H1 (cell line): Measurements from ENCODE around the gene ASIC2. TPM values are rescaled to one million over a fixed set of nuclear protein-coding genes. Genes with fewer than 3 reads are reported as not detected.

Experiments
- EGR1 ChIP-seq: IDR thresholded peaks from 2 replicates; pipeline ENCODE4 v1.6.1; 2011; ENCODE audit warnings: low read depth, low read length, borderline replicate concordance
- FOSL1 ChIP-seq: IDR thresholded peaks from 2 replicates; pipeline ENCODE4 v1.6.1; 2011; ENCODE audit warnings: mild to moderate bottlenecking, low read depth, low read length, moderate library complexity; ENCODE audit not compliant: insufficient read depth
- GTF2F1 ChIP-seq: IDR thresholded peaks from 2 replicates; pipeline ENCODE4 v1.6.1; 2012; ENCODE audit warnings: low read depth, low read length, improper control_type of control experiment, borderline replicate concordance
- HDAC2 ChIP-seq, 2 experiments: fragments of 300-600 bp in 1 of 2; sonication (generic) in 1 of 2; IDR thresholded peaks; 2 replicates each; pipeline ENCODE4 v1.6.1; 2011 to 2012; ENCODE audit warnings: low read depth in 2 of 2, low read length in 2 of 2, mild to moderate bottlenecking in 2 of 2, moderate library complexity in 2 of 2, borderline replicate concordance in 1 of 2, inconsistent platforms in 1 of 2
- POLR2A ChIP-seq, 2 experiments: IDR thresholded peaks; 1 replicate in 1 of 2; 2 replicates in 1 of 2; pipeline ENCODE4 v1.6.1; 2011; ENCODE audit warnings: low read depth in 2 of 2, low read length in 2 of 2, mild to moderate bottlenecking in 2 of 2; ENCODE audit errors: control extremely low read depth in 1 of 2
- POU5F1 ChIP-seq: IDR thresholded peaks from 2 replicates; pipeline ENCODE4 v1.6.1; 2011; ENCODE audit warnings: low read depth, mild to moderate bottlenecking, low read length, moderate library complexity
- RFX5 ChIP-seq: IDR thresholded peaks from 2 replicates; pipeline ENCODE4 v1.6.1; 2011; ENCODE audit warnings: low read depth, low read length, improper control_type of control experiment, borderline replicate concordance
- RXRA ChIP-seq: IDR thresholded peaks from 2 replicates; pipeline ENCODE4 v1.6.1; 2011; ENCODE audit warnings: low read depth, mild to moderate bottlenecking, low read length, moderate library complexity; ENCODE audit not compliant: insufficient read depth
- SIRT6 ChIP-seq: IDR thresholded peaks from one replicate; pipeline ENCODE4 v1.7.1; 2012; ENCODE audit warnings: low read length, inconsistent platforms
- SUZ12 ChIP-seq: fragments of 200-600 bp; sonication (generic); IDR thresholded peaks from 2 replicates; pipeline ENCODE4 v1.6.1; 2012; ENCODE audit warnings: mild to moderate bottlenecking, inconsistent platforms, low read length, moderate library complexity, mixed read lengths
- TAF7 ChIP-seq: optimal IDR thresholded peaks from 2 replicates; pipeline ENCODE3; 2011; ENCODE audit warnings: low read depth, mild to moderate bottlenecking, inconsistent platforms, low read length, moderate library complexity, borderline replicate concordance
- TCF12 ChIP-seq: IDR thresholded peaks from 2 replicates; pipeline ENCODE4 v1.6.1; 2011; ENCODE audit warnings: low read depth, mild to moderate bottlenecking, low read length
- polyA plus RNA-seq, 7 experiments: library from polyadenylated mRNA; depleted of rRNA in 3 of 7; stranded (reverse) in 5 of 7; unstranded in 2 of 7; fragments of >200 nt in 5 of 7; fragments of 200-250 nt in 2 of 7; gene quantifications; 1 replicate in 5 of 7; 2 replicates in 1 of 7; 4 replicates in 1 of 7; pipeline versions ENCODE4 v1.2.1 to v1.2.3, GENCODE V29; 2011 to 2013; ENCODE audit warnings: missing spikeins in 2 of 7, mixed read lengths in 2 of 7
- total RNA-seq: library from RNA; stranded (reverse); fragmentation: NEBNext Ultra II Directional; extraction: Animal tissue kit (Norgen Biotek cat#: 25700); gene quantifications from 2 replicates; pipeline ENCODE4 v1.2.1, GENCODE V29; 2021
- TF ChIP-seq, protein P1 (sequence below): fragments of 300-600 bp; sonication (generic); IDR thresholded peaks from 2 replicates; pipeline ENCODE4 v1.7.1; 2012; ENCODE audit warnings: low read length, moderate library complexity, mild to moderate bottlenecking, inconsistent platforms; ENCODE audit not compliant: insufficient replicate concordance

ASIC2 gene
- total and polyA plus RNA-seq, 2 of the 8 experiments (the other 6 are each of a cell fraction or from before 2014, with no cell fraction given): 0.86 to 1.2 TPM

DNA sequence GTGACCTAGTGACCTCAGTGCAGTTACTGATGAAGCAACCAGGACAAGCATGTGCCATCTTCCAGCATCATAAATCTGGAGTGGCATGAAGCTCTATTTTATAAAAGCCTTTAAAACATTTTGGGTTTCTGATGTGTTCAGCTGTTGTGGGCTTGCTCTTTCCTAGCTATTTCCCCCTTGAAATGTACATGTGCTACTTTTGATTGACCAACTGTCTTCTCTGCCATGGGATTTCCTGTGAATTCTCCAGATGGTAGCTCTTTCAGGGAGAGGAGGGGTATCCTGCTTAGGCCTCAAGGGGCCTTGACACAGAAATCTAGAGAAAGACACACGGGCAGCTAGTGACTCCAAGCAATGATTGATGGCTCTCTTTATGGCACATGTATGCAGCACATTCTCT lies 1.9 kb upstream of the ASIC2 start (continued):
- TF ChIP-seq, protein P1, sequence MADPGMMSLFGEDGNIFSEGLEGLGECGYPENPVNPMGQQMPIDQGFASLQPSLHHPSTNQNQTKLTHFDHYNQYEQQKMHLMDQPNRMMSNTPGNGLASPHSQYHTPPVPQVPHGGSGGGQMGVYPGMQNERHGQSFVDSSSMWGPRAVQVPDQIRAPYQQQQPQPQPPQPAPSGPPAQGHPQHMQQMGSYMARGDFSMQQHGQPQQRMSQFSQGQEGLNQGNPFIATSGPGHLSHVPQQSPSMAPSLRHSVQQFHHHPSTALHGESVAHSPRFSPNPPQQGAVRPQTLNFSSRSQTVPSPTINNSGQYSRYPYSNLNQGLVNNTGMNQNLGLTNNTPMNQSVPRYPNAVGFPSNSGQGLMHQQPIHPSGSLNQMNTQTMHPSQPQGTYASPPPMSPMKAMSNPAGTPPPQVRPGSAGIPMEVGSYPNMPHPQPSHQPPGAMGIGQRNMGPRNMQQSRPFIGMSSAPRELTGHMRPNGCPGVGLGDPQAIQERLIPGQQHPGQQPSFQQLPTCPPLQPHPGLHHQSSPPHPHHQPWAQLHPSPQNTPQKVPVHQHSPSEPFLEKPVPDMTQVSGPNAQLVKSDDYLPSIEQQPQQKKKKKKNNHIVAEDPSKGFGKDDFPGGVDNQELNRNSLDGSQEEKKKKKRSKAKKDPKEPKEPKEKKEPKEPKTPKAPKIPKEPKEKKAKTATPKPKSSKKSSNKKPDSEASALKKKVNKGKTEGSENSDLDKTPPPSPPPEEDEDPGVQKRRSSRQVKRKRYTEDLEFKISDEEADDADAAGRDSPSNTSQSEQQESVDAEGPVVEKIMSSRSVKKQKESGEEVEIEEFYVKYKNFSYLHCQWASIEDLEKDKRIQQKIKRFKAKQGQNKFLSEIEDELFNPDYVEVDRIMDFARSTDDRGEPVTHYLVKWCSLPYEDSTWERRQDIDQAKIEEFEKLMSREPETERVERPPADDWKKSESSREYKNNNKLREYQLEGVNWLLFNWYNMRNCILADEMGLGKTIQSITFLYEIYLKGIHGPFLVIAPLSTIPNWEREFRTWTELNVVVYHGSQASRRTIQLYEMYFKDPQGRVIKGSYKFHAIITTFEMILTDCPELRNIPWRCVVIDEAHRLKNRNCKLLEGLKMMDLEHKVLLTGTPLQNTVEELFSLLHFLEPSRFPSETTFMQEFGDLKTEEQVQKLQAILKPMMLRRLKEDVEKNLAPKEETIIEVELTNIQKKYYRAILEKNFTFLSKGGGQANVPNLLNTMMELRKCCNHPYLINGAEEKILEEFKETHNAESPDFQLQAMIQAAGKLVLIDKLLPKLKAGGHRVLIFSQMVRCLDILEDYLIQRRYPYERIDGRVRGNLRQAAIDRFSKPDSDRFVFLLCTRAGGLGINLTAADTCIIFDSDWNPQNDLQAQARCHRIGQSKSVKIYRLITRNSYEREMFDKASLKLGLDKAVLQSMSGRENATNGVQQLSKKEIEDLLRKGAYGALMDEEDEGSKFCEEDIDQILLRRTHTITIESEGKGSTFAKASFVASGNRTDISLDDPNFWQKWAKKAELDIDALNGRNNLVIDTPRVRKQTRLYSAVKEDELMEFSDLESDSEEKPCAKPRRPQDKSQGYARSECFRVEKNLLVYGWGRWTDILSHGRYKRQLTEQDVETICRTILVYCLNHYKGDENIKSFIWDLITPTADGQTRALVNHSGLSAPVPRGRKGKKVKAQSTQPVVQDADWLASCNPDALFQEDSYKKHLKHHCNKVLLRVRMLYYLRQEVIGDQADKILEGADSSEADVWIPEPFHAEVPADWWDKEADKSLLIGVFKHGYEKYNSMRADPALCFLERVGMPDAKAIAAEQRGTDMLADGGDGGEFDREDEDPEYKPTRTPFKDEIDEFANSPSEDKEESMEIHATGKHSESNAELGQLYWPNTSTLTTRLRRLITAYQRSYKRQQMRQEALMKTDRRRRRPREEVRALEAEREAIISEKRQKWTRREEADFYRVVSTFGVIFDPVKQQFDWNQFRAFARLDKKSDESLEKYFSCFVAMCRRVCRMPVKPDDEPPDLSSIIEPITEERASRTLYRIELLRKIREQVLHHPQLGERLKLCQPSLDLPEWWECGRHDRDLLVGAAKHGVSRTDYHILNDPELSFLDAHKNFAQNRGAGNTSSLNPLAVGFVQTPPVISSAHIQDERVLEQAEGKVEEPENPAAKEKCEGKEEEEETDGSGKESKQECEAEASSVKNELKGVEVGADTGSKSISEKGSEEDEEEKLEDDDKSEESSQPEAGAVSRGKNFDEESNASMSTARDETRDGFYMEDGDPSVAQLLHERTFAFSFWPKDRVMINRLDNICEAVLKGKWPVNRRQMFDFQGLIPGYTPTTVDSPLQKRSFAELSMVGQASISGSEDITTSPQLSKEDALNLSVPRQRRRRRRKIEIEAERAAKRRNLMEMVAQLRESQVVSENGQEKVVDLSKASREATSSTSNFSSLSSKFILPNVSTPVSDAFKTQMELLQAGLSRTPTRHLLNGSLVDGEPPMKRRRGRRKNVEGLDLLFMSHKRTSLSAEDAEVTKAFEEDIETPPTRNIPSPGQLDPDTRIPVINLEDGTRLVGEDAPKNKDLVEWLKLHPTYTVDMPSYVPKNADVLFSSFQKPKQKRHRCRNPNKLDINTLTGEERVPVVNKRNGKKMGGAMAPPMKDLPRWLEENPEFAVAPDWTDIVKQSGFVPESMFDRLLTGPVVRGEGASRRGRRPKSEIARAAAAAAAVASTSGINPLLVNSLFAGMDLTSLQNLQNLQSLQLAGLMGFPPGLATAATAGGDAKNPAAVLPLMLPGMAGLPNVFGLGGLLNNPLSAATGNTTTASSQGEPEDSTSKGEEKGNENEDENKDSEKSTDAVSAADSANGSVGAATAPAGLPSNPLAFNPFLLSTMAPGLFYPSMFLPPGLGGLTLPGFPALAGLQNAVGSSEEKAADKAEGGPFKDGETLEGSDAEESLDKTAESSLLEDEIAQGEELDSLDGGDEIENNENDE: no peak
- TF ChIP-seq TCF12 (no peak), EGR1 (no peak), RXRA (no peak), POU5F1 (no peak), TAF7 (no peak), GTF2F1 (no peak), POLR2A (IDR thresholded peaks at IDR 0.05; ENCODE audit: control extremely low read depth in 1 of 2, low read depth in 2 of 2, low read length in 2 of 2) (no peak), SIRT6 (no peak), HDAC2 (IDR thresholded peaks at IDR 0.05; ENCODE audit: borderline replicate concordance in 1 of 2, low read depth in 2 of 2, low read length in 2 of 2) (no peak), RFX5 (no peak), SUZ12 (no peak), FOSL1 (no peak)
